ENCODE results near the gene MBD3L3.
"Not testable (repeated sequence)": the region's sequence is repeated elsewhere in the genome, so short reads cannot be mapped to it uniquely, and the experiment has no call there.

The MBD3L3 gene

GRCh38 chr19:7058576-7058975 is at the start of gene MBD3L3:
MBD3L3 (minus strand) TSS chr19:7058676; CDS start chr19:7058605, 71 bp downstream.
- DNase-seq; H3K27ac ChIP-seq (ENCODE audit: low read length); H2AFZ ChIP-seq (ENCODE audit: low read length); H3K9me3 ChIP-seq (replicated peaks; ENCODE audit: insufficient read depth, low read length); H3K36me3 ChIP-seq (replicated peaks; ENCODE audit: insufficient read depth, low read length); H3K4me1 ChIP-seq (ENCODE audit: low read length); H3K9ac ChIP-seq (ENCODE audit: low read length); H3K27me3 ChIP-seq (replicated peaks; ENCODE audit: insufficient read depth, low read length); H4K20me1 ChIP-seq (ENCODE audit: insufficient read depth, low read length); H3K4me3 ChIP-seq (ENCODE audit: low read length); H3K79me2 ChIP-seq (ENCODE audit: low read length); H3K4me2 ChIP-seq (ENCODE audit: low read depth, low read length); H3F3A ChIP-seq (ENCODE audit: insufficient read depth, low read length); H3K9me2 ChIP-seq (replicated peaks; ENCODE audit: insufficient read depth, low read length): not testable (repeated sequence)

GRCh38 chr19:7106711-7107657 is 48.5 kb upstream of the MBD3L3 start:
- no peaks in the 10 kb centered on the region for H3K9me3 ChIP-seq (replicated peaks; ENCODE audit: insufficient read depth, low read length)
- no peaks in the 10 kb centered on the region for H3K79me2 ChIP-seq (ENCODE audit: low read length)
- H4K20me1 ChIP-seq (ENCODE audit: insufficient read depth, low read length), result no peaks in the 10 kb centered on the region
- no peak overlapping the region for H2AFZ ChIP-seq (ENCODE audit: low read length)
- no peak for DNase-seq
- H3K4me1 ChIP-seq (ENCODE audit: low read length), result no peaks in the 10 kb centered on the region
- TF ChIP-seq CTCF (IDR thresholded peaks at IDR 0.05; ENCODE audit: low read length), result no peak
- TF ChIP-seq EZH2phosphoT487 (IDR thresholded peaks at IDR 0.05; ENCODE audit: low read length), result no peak
- no peak for TF ChIP-seq EZH2 (optimal IDR thresholded peaks at IDR 0.05; ENCODE audit: low read depth, low read length)
- H3F3A ChIP-seq (ENCODE audit: insufficient read depth, low read length), result no peaks in the 10 kb centered on the region
- H3K4me3 ChIP-seq (ENCODE audit: low read length), result no peak overlapping the region
- no peak overlapping the region for H3K27ac ChIP-seq (ENCODE audit: low read length)
- H3K27me3 ChIP-seq (replicated peaks; ENCODE audit: insufficient read depth, low read length), result no peaks in the 10 kb centered on the region; the same call in 1 of the 2 replicates
- no peak overlapping the region for H3K4me2 ChIP-seq (ENCODE audit: low read depth, low read length)
- no peaks in the 10 kb centered on the region for H3K36me3 ChIP-seq (replicated peaks; ENCODE audit: insufficient read depth, low read length)
- no peak overlapping the region for H3K9ac ChIP-seq (ENCODE audit: low read length)
- no peaks in the 10 kb centered on the region for H3K9me2 ChIP-seq (replicated peaks; ENCODE audit: insufficient read depth, low read length)

DNA sequence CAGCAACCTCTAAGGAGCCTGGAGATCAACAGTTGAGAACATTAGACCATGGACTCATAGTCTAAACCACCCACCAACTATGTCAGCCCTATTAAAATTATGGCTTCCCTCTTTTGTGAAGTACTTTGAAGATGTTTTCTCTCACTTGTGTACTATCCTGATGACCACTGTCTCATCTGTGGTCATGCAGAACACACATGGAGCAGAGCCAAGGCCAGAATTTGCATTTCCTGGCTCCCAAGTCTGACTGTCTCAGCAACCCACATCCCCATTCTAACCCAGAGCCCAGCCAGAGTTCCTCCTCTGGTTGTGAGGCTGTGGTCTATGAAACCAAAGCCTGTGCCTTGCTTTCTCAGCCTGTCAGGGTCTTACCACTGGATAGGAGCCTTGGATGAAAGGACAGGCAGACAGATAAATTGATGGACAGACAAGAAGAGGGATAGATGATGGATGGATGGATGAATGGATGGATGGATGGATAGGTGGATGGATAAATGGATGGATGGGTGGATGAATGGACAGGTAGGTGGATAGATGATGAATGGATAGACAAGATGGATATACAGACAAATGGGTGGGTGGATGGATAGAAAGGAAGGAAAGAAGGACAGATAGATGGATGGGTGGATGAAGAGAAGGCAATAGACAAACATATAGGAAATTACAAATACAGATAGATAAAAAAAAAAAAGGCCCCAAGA is 46.4 kb upstream of the MBD3L3 start:
- DNase-seq, result no peak
- no peaks in the 10 kb centered on the region for H3K36me3 ChIP-seq (replicated peaks; ENCODE audit: insufficient read depth, low read length)
- TF ChIP-seq EZH2 (optimal IDR thresholded peaks at IDR 0.05; ENCODE audit: low read depth, low read length) (no peak), EZH2phosphoT487 (IDR thresholded peaks at IDR 0.05; ENCODE audit: low read length) (no peak), CTCF (IDR thresholded peaks at IDR 0.05; ENCODE audit: low read length) (no peak)

More for the DNA sequence above, 46.4 kb upstream of the MBD3L3 start:
- Histone ChIP-seq H3K4me2 (ENCODE audit: low read depth, low read length) (no peak overlapping the region), H3K9ac (ENCODE audit: low read length) (no peak overlapping the region), H3K27ac (ENCODE audit: low read length) (no peak overlapping the region), H2AFZ (ENCODE audit: low read length) (no peak overlapping the region), H3K9me2 (replicated peaks; ENCODE audit: insufficient read depth, low read length) (no peaks in the 10 kb centered on the region), H3K4me3 (ENCODE audit: low read length) (no peak overlapping the region), H3K9me3 (replicated peaks; ENCODE audit: insufficient read depth, low read length) (no peaks in the 10 kb centered on the region), H3F3A (ENCODE audit: insufficient read depth, low read length) (0 out of 2 replicates have a peak, but pooled peaks cover under 1% of the 10 kb centered on the region), H4K20me1 (ENCODE audit: insufficient read depth, low read length) (no peaks in the 10 kb centered on the region), H3K27me3 (replicated peaks; ENCODE audit: insufficient read depth, low read length) (no peaks in the 10 kb centered on the region; the same call in 1 of the 2 replicates), H3K4me1 (ENCODE audit: low read length) (peaks cover 6% of the 10 kb centered on the region; the same call in 1 of the 2 replicates), H3K79me2 (ENCODE audit: low read length) (no peaks in the 10 kb centered on the region)
